HL-60/S4 treated with phorbol 12-myristate 13-acetate at 8.2 ng/mL for 4 days and 3 days (cell line): ENCODE results near the gene SPART.

Experiments
- in situ Hi-C: fragments of 300-500 bp; cut with MboI; formaldehyde crosslinking; loops from 2 replicates; pipeline ENCODE4 v1.15.0; 2022; ENCODE audit warnings: low sequenced_read_pairs

SPART gene

DNA sequence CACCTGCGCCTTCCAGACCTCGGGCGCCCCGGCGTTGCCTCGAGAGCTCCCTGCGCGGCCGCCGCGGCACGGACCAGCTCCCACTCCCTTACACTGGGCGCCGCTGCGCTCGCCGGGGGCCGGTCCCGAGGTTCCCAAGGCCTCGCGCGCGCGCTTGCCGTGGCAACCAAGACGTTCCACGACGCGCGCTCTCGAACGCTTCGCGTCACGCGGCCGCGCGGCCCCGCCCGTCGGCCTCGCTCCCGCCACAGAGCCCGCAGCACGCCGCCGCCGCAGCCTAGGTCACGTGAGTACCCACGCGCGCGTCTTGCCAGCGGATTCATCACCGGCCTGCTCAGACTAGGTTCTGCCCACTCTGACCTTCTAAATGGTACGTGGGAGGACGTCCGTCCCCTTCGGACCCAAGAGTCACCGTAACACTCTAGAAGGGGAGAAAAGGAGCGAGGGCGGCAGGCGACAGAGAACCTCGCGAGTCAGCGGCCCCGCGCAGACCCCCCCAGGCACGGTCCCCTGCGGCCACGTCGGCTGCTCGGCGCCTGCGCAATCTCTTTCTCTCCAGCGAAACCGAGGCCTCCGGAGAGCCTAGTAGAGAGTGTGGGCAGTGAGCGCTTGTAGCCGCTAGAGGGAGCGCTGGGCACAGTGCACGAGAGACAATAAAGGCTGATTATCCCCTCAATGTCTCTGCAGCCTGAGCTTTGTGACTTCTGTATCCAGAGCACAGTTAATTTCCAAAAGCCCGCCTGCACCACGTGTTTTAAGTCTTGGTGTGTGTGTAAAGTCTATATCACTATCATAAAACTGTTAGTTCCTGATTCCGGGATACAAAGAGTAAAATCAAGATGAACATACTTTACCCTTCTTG is at the start of gene SPART:
Gene SPART, minus strand, starts transcription at position 173 of the 862 bp plus-strand sequence. CDS start 10,564 bp downstream, outside the sequence.
- in situ Hi-C loops = loop anchor here (25.0 kb wide), 1 partner anchor 641 kb away; the partner anchor contains the start of gene ALG5

GRCh38 chr13:36395280-36395679 is 49.1 kb upstream of the SPART start:
- in situ Hi-C loops = no loop called here

GRCh38 chr13:36385489-36385888 is 39.3 kb upstream of the SPART start:
- in situ Hi-C loops = no loop called here

DNA sequence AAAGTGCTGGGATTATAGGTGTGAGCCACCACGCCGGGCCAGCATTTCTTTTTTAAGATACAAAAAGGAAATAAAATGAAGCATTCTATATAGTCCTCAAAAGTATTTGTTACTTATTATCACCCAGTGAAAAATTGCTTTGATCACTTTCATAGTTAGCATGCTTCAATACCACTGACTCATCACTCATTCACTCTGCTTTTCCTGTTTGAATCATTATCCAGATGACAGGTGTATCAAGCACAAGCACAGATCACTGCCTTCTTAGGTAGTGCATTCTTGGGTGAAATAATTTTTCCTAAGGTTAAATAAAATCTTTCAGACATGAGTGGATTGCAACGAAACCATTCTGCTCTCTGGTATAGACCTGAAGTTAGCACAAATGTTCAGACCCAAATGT is 35.8 kb upstream of the SPART start:
- in situ Hi-C loops = no loop called here

DNA sequence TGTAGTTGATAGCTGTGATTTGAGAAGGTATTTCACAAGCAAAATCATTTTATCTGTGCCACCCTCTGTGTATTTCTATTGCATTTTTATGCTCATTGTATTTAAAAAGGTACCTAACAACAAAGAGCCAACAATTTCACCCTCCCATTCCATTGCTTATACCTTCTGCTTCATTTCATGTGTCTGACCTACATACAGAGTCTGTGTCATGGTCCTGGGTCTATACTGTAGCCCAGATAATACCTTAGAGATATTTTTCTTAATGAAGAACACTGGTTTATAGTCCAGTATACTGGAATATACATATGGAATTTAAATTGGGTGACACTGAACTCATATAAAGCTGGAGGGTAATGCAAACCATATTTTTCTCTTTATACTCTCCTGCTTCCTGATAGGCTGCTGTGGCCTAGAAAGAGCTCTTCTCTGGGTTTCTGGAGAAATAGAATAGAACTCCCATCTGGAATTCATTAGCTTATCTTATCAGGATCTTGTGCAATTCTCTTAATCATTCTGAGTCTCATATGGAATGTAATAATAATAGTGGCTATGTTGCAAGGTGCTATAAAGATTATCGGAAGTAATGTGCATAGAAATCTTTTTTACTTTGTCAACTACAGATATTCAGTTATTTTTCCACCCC is 31.8 kb upstream of the SPART start:
- in situ Hi-C loops = no loop called here

- in situ Hi-C loops = no loop called here
Measured at GRCh38 chr13:36374063-36374462, 27.9 kb upstream of the SPART start.

DNA sequence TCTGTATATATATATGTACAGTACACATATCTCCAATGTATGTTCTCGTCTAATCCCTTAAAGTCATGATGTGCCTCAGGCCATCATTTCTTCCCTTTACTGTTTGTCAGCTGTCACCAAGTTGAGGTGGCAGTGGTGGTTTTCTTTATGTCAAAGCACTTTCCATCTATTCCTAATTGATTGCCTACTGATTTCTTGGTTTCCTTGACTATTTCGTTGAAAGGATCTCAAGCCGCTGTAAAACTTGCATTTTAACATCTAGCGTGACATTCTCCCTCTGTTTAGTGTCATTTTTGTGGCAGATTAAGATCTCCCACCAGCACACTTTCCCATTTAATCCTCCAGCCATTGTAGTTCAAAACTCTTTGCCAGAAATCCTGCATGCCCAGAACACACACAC is 25.0 kb upstream of the SPART start:
- in situ Hi-C loops = no loop called here

- in situ Hi-C loops = no loop called here
Measured at GRCh38 chr13:36370108-36370429, 23.9 kb upstream of the SPART start.

- in situ Hi-C loops = no loop called here
Measured at GRCh38 chr13:36369268-36370107, 23.3 kb upstream of the SPART start.

GRCh38 chr13:36366031-36366430 is 19.8 kb upstream of the SPART start:
- in situ Hi-C loops = no loop called here

GRCh38 chr13:36363366-36363863 is 17.2 kb upstream of the SPART start:
- in situ Hi-C loops = no loop called here

DNA sequence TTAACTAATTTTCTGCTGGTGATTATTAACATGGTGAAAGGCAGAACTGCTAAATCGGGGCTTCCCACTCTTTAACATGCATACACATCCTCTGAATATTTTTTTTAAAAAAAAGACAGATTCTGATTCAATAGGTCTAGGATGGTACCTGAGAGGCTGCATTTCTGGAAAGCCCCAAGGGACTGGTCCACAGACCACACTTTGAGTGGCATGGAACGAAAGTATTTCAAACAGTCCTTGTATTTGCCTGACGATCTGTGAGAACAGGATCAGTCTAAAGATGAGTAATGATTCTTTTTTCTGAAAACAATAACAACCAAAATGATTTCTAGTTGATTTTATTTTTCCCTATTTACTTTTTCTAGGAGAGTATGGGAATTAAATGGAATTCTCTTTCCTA is 16.7 kb upstream of the SPART start:
- in situ Hi-C loops = no loop called here

GRCh38 chr13:36362251-36362650 is 16.1 kb upstream of the SPART start:
- in situ Hi-C loops = no loop called here

DNA sequence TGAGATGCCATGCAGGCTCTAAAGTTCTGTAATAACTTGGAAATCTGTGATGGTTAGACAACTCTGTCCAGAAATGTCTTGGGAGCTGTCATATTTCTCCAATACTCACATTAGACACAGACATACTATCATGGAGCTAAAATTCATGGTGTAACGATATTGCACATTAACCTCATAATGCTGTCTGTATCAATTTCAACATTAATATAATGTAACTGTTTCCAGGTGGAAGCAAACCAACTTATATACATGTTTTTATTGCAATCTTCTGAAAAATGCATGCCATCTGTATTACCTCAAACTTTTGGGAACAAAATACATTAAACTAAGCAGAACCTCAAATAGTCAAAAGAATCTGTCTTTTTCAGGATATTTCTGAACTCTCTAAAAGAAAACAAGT is 14.7 kb upstream of the SPART start:
- in situ Hi-C loops = no loop called here

- in situ Hi-C loops = no loop called here
Measured at GRCh38 chr13:36359301-36359950, 13.2 kb upstream of the SPART start.

DNA sequence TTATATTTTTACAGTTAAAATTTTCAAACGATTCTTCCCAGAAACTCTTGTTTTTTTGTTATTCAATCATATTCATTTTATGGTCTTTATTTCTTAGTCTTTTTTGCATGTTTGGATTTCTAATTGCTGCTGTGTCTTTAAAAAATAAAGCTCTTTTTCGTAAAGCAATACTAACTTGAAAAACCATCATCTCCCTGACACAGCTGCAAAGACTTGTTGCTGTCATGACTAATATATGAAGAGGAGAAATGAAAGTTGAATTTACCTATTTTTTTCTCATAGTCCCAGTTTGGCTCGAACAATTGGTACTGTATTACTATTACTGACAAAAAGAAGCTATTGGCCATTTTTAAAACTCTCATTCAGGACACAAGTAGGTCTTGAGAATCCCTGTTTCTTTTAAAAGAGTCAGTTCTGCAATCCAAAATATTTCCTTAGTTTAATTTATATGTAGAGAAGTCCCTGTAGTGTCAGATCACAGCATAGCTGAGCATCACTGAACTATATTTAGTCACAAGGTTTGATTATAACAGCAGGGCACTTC is 12.1 kb upstream of the SPART start:
- in situ Hi-C loops = no loop called here

GRCh38 chr13:36357692-36358091 is 11.5 kb upstream of the SPART start:
- in situ Hi-C loops = no loop called here

DNA sequence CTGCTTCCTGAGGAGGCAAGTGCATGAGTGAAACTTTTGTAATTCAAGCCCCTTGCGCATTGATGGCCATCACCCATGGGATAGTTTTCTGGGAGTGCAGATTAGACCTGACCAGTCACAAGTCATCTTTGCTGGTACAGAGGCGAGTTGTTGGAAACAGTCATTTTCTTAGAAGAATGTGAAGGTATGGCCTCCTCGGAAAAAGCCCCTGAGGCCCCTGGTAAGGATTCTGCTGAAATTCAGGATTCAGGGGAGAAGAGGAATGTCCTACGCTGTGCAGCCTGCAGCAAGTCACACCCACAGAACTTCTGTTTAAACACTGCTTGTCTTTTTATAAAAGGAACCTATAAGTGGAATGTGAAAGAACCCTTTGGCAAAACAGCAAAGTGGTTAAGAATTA is 11.0 kb upstream of the SPART start:
- in situ Hi-C loops = no loop called here

DNA sequence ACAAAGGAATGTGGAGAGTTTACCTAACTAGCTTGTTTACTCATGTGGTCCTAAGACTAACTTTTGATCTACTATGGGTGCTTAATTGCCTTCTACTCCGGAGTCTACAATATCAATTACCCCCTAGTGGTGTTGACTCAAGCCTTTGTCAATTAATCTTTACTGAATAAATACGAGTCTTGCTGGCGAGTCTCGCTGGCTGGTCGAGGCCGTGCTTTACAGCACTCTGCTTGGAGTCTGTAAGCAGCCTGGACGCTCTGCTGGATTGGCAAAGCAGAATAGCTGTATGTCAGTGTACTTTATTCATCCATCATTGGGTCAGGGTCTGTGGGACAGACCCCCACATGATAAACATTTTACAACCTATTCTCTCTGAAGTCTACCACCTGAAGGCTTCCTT is 9.9 kb upstream of the SPART start:
- in situ Hi-C loops = no loop called here

GRCh38 chr13:36355632-36356031 is 9.4 kb upstream of the SPART start:
- in situ Hi-C loops = no loop called here
